Neutrophil (primary cell): Measurements from ENCODE around the gene ARF1.

Experiments
- H3K27ac ChIP-seq: fragments of 200-600 bp; sonication (generic); 2 replicates; pipeline ENCODE4 v1.5.1; 2016; ENCODE audit warnings: mild to moderate bottlenecking, moderate library complexity
- H3K27me3 ChIP-seq: fragments of 200-600 bp; sonication (generic); 2 replicates; pipeline ENCODE4 v1.6.0; 2016; ENCODE audit warnings: mild to moderate bottlenecking
- H3K36me3 ChIP-seq: fragments of 200-600 bp; sonication (generic); 2 replicates; pipeline ENCODE4 v1.5.1; 2017
- H3K4me1 ChIP-seq, 2 experiments: fragments of 200-600 bp in 1 of 2; sonication (generic) in 1 of 2; 1 replicate in 1 of 2; 2 replicates in 1 of 2; pipeline versions ENCODE4 v1.5.1 to v1.6.1; 2013 to 2016; ENCODE audit warnings: low read depth in 1 of 2, low read length in 1 of 2, mild to moderate bottlenecking in 1 of 2, moderate library complexity in 1 of 2; ENCODE audit not compliant: control insufficient read depth in 1 of 2, insufficient read depth in 1 of 2
- H3K4me3 ChIP-seq, 2 experiments: fragments of 200-600 bp in 1 of 2; sonication (generic) in 1 of 2; 1 replicate in 1 of 2; 2 replicates in 1 of 2; pipeline ENCODE4 v1.5.1; 2013 to 2016; ENCODE audit warnings: low read depth in 1 of 2, low read length in 1 of 2, mild to moderate bottlenecking in 1 of 2, moderate library complexity in 1 of 2
- H3K9me3 ChIP-seq: fragments of 200-600 bp; sonication (generic); 2 replicates; pipeline ENCODE4 v1.5.1; 2016
- TF ChIP-seq, protein P1 (sequence below): fragments of 200-600 bp; sonication (generic); IDR thresholded peaks from 2 replicates; pipeline ENCODE4 v1.5.1; 2016; ENCODE audit warnings: antibody characterized with exemption

The ARF1 gene

DNA sequence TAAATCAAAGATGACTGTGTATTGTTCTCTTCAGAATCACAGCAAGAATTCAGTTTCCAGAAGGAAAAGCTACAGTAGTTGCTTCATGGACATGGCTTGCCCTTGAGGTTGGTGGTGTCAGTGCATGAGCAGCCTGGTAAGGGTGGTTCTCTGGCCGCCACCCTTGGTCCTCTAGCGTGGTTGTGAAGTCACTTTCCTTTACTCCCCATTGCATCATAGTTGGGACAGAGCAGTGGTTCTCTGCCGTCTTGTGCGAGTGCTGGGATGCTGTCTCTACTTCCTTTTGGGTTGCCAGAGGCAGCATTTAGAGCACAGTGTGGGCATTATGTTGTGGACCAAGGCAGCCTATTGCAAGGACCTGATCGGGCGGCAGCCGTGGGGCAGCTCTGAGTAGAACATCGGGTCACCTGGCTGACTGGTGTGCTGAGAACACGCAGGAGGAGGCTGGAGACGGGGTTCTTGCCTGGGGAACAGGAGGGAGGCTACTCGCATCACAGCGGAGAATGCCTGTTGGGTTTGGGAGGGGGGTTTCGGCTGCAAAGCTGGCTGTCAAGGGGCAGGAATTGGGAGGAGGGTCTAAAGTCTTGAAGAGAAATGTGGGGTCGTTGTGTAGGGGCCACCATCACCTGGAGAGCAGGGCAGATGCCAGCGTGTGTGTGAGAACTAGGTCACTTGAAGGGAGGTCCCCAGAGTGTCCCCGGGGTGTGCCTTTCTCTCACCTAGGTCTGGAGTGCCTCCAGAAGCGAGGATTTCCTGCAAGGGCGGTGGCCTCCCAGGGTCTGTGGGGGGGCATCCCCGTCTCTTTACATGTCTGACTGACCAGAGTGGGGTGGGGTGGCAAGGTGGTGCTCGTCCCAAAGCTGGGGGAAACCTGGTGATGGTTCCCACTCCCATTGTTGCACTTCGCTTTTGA lies 6.3 kb downstream of the ARF1 start:
- TF ChIP-seq, protein P1, sequence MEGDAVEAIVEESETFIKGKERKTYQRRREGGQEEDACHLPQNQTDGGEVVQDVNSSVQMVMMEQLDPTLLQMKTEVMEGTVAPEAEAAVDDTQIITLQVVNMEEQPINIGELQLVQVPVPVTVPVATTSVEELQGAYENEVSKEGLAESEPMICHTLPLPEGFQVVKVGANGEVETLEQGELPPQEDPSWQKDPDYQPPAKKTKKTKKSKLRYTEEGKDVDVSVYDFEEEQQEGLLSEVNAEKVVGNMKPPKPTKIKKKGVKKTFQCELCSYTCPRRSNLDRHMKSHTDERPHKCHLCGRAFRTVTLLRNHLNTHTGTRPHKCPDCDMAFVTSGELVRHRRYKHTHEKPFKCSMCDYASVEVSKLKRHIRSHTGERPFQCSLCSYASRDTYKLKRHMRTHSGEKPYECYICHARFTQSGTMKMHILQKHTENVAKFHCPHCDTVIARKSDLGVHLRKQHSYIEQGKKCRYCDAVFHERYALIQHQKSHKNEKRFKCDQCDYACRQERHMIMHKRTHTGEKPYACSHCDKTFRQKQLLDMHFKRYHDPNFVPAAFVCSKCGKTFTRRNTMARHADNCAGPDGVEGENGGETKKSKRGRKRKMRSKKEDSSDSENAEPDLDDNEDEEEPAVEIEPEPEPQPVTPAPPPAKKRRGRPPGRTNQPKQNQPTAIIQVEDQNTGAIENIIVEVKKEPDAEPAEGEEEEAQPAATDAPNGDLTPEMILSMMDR: peak; percentile 21
- Histone ChIP-seq H3K27me3 (no peaks in the 10 kb centered on the region), H3K9me3 (no peaks in the 10 kb centered on the region), H3K36me3 (peaks cover 9% of the 10 kb centered on the region), H3K4me1 (peaks cover 90 to 92% of the 10 kb centered on the region in 2 experiments), H3K27ac (peak overlapping the region; percentile 88), H3K4me3 (peak overlapping the region; percentile 30 to 33)

DNA sequence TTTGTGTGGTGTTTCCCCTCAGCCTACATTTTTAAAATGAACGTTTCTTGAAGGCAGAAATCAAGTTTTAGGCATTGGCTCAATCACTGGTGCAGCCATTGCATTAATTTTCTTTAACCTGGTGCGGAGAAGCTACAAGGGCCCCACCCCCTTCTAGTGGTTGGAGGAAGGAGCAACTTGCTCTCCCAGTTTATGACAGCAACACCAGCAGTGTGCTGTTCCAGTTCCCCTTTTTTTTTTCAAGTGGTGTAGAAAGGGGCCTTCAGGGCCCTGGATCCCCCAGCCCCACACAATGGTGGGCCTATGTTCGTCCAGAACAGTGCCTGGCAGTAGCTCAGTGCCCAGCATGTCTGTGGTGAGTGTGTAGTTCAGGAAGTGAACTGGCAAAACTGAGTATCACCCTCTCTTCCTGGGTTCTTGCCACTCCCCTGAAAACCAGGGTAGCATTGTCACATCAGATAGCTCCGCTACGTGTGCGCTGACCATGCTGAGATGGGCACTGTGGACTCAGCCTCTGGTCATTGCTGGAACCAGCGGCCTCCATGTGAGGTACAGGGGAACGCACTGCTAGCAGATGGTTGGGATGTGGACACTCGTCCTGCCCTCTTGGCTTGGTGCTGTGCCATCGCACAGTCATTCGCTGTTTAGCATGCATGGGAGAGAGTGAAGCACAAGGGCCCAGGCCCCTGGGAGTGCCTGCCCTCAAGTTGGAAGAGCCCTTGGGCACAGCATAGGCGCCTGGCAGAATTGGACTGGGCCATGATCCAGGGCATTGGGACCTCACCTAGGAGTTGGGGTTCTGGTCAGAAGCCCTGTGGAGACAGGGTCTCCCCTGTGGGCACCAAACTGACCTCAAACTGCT lies 7.2 kb downstream of the ARF1 start:
- H3K27ac ChIP-seq: peak overlapping the region; percentile 88
- H3K27me3 ChIP-seq: no peaks in the 10 kb centered on the region
- H3K36me3 ChIP-seq: peaks cover 9% of the 10 kb centered on the region
- peaks cover 81 to 83% of the 10 kb centered on the region in 2 experiments for H3K4me1 ChIP-seq
- TF ChIP-seq, protein P1: no peak
- no peaks in the 10 kb centered on the region for H3K9me3 ChIP-seq
- H3K4me3 ChIP-seq: peak overlapping the region; percentile 30 to 33

DNA sequence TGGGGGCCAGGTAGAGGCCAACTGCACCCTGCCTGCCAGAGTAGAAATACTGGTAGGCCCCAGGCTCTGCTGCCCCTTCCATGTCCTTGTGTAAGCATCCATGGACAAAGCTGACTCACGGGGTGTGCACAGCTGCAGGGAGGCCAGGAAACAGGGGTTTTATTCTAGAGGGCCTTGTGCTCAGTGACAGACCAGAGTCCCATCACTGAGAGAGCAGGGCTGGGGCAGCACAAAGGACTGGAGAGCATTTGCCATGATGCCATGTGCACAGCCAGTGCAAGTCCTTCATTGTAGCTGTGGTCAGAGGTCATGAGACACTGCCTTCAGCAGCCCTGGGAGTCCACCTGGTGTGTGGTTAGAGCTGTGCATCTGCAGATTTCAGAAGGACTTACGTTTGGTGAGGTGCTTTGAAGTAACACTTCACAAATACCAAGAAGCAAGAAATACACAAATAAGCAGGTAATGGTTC lies 8.1 kb downstream of the ARF1 start:
- TF ChIP-seq, protein P1: no peak
- H3K27ac ChIP-seq: peak overlapping the region; percentile 88
- peaks cover 74 to 76% of the 10 kb centered on the region in 2 experiments for H3K4me1 ChIP-seq
- H3K27me3 ChIP-seq: no peaks in the 10 kb centered on the region
- no peaks in the 10 kb centered on the region for H3K9me3 ChIP-seq
- peak overlapping the region in 1 of 2 experiments; percentile 33 for H3K4me3 ChIP-seq
- peaks cover 9% of the 10 kb centered on the region for H3K36me3 ChIP-seq

- Histone ChIP-seq H3K27ac (peak overlapping the region; percentile 88), H3K4me3 (peak overlapping the region in 1 of 2 experiments; percentile 33), H3K4me1 (peaks cover 70 to 71% of the 10 kb centered on the region in 2 experiments), H3K27me3 (no peaks in the 10 kb centered on the region), H3K9me3 (no peaks in the 10 kb centered on the region), H3K36me3 (peaks cover 9% of the 10 kb centered on the region)
- TF ChIP-seq, protein P1: no peak
Measured at GRCh38 chr1:228091084-228091483, 8.6 kb downstream of the ARF1 start.

DNA sequence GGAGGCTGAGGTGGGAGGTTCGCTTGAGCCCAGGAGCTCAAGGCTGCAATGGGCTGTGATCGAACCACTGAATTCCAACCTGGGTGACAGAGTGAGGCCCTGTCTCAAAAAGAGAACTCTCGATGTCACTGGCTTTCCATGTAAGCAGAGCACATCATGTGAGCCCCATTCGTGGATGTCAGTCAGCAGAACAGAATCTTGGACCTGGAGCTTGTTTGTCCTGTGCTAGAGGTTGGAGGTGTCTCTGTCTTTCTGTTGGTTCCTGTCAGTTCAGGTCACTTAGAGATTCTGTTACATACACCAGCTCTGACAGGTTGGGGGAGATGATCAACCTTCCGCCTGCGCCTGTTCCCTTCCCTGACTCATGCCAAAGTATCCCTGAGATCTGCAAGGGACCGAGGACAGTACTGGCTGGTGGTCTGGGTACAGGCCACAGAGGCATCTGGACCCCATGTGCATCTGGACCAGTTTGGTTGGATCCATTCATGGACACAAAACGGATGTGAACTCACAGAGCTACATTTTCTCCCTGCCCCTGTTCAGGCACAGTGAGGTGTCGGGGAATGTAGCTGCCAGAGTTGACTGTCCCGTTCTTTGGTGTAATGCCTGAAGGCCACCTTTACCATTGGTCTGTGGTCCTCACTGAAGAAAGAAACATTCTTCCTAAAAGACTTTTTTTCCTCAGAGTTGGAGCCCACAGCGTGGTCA lies 10.0 kb downstream of the ARF1 start:
- Histone ChIP-seq H3K4me1 (peaks cover 57 to 58% of the 10 kb centered on the region in 2 experiments), H3K9me3 (no peaks in the 10 kb centered on the region), H3K27me3 (no peaks in the 10 kb centered on the region), H3K27ac (peak overlapping the region; percentile 88), H3K4me3 (no peak overlapping the region), H3K36me3 (peaks cover 18% of the 10 kb centered on the region)
- TF ChIP-seq, protein P1: no peak
